K562 (cell line): Measurements from ENCODE around the gene CSF3. TPM values are rescaled to one million over a fixed set of nuclear protein-coding genes. Genes with fewer than 3 reads are reported as not detected.

Source experiments
- PCBP1 ChIP-seq: fragments of 200-400 bp; formaldehyde crosslinking; IDR thresholded peaks from 2 replicates; pipeline ENCODE4 v1.6.1; 2018; ENCODE audit warnings: mild to moderate bottlenecking, low read depth, low read length; ENCODE audit not compliant: poor library complexity, severe bottlenecking
- PRPF4 ChIP-seq: fragments of 200-400 bp; formaldehyde crosslinking; IDR thresholded peaks from one replicate; pipeline ENCODE4 v1.6.1; 2017; ENCODE audit warnings: low read length, low read depth, mild to moderate bottlenecking; ENCODE audit not compliant: insufficient read depth, poor library complexity, severe bottlenecking
- polyA plus RNA-seq, 8 experiments: library from polyadenylated mRNA; depleted of rRNA in 4 of 8; stranded (reverse) in 5 of 8; unstranded in 3 of 8; fragments of >200 nt; fragmentation: Nextera tagmentation in 2 of 8; fragmentation: Illumina TruSeq in 1 of 8; extraction: Ambion mirVana in 2 of 8; extraction: Trizol in 1 of 8; gene quantifications; 2 replicates each; pipeline versions ENCODE4 v1.2.1 to v1.2.3, GENCODE V29; 2011 to 2014; ENCODE audit warnings: inconsistent platforms in 1 of 8, missing spikeins in 1 of 8
- total RNA-seq, 7 experiments: library from RNA; depleted of rRNA in 6 of 7; stranded (reverse); fragments of >200 nt in 6 of 7; fragmentation: Illumina TruSeq in 2 of 7; extraction: Trizol in 2 of 7; gene quantifications; 2 replicates each; pipeline versions ENCODE4 v1.2.1 to v1.2.3, GENCODE V29; 2011 to 2021; ENCODE audit warnings: low replicate concordance in 1 of 7
- TF ChIP-seq, protein P1 (sequence below): fragments of 200-800 bp; sonication (Bioruptor generic); IDR thresholded peaks from 2 replicates; pipeline ENCODE4 v1.6.1; 2016; ENCODE audit warnings: missing genetic modification characterization, missing compliant biosample characterization
- TF ChIP-seq, protein P2 (sequence below): sonication (generic); formaldehyde crosslinking; IDR thresholded peaks from 2 replicates; pipeline ENCODE4 v1.8.1; 2023; ENCODE audit warnings: mild to moderate bottlenecking, missing genetic modification reagents

CSF3 gene
- total and polyA plus RNA-seq, 9 of the 15 experiments (the other 6 are each of a cell fraction or from before 2014, with no cell fraction given) = 0.19 TPM; not detected in 8

DNA sequence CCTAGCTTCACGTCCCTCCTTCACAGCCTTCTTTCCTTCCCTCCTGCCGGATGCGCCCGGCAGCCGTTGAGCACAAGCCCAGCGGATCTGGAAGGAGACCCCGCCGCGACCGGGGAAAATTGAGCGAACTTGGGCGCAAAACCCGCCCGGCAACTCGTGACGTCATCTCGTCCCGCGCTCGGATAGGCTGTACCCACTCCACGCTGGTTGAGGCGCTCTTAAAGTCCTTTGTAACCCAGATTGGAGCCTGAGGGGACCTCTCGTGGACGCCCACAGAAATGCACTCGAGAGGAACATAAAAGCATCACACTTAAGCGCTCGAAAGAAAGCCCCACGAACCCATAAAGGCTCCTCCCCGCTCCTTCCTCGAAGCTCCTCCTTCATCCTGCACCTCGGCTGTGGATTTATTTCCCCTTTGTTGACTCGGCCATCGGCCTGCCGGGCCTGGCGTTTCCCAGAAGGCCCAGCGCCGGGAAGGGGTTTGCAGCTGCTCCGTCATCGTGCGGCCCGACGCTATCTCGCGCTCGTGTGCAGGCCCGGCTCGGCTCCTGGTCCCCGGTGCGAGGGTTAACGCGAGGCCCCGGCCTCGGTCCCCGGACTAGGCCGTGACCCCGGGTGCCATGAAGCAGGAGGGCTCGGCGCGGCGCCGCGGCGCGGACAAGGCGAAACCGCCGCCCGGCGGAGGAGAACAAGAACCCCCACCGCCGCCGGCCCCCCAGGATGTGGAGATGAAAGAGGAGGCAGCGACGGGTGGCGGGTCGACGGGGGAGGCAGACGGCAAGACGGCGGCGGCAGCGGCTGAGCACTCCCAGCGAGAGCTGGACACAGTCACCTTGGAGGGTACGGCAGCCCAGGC is 34.7 kb upstream of the CSF3 start, which contains the start of gene PSMD3 (continued):
- TF ChIP-seq, protein P1, sequence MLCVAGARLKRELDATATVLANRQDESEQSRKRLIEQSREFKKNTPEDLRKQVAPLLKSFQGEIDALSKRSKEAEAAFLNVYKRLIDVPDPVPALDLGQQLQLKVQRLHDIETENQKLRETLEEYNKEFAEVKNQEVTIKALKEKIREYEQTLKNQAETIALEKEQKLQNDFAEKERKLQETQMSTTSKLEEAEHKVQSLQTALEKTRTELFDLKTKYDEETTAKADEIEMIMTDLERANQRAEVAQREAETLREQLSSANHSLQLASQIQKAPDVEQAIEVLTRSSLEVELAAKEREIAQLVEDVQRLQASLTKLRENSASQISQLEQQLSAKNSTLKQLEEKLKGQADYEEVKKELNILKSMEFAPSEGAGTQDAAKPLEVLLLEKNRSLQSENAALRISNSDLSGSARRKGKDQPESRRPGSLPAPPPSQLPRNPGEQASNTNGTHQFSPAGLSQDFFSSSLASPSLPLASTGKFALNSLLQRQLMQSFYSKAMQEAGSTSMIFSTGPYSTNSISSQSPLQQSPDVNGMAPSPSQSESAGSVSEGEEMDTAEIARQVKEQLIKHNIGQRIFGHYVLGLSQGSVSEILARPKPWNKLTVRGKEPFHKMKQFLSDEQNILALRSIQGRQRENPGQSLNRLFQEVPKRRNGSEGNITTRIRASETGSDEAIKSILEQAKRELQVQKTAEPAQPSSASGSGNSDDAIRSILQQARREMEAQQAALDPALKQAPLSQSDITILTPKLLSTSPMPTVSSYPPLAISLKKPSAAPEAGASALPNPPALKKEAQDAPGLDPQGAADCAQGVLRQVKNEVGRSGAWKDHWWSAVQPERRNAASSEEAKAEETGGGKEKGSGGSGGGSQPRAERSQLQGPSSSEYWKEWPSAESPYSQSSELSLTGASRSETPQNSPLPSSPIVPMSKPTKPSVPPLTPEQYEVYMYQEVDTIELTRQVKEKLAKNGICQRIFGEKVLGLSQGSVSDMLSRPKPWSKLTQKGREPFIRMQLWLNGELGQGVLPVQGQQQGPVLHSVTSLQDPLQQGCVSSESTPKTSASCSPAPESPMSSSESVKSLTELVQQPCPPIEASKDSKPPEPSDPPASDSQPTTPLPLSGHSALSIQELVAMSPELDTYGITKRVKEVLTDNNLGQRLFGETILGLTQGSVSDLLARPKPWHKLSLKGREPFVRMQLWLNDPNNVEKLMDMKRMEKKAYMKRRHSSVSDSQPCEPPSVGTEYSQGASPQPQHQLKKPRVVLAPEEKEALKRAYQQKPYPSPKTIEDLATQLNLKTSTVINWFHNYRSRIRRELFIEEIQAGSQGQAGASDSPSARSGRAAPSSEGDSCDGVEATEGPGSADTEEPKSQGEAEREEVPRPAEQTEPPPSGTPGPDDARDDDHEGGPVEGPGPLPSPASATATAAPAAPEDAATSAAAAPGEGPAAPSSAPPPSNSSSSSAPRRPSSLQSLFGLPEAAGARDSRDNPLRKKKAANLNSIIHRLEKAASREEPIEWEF (CRISPR knock-in tag) = no peak
- TF ChIP-seq PCBP1 = peak; percentile 77
- TF ChIP-seq PRPF4 = peak; percentile 72
- TF ChIP-seq, protein P2, sequence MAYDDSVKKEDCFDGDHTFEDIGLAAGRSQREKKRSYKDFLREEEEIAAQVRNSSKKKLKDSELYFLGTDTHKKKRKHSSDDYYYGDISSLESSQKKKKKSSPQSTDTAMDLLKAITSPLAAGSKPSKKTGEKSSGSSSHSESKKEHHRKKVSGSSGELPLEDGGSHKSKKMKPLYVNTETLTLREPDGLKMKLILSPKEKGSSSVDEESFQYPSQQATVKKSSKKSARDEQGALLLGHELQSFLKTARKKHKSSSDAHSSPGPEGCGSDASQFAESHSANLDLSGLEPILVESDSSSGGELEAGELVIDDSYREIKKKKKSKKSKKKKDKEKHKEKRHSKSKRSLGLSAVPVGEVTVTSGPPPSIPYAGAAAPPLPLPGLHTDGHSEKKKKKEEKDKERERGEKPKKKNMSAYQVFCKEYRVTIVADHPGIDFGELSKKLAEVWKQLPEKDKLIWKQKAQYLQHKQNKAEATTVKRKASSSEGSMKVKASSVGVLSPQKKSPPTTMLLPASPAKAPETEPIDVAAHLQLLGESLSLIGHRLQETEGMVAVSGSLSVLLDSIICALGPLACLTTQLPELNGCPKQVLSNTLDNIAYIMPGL = peak; percentile 100
